ELR (cell line): ENCODE measurements around the gene MEIS3.

Experiments used
- DNase-seq: peaks from one replicate; pipeline ENCODE4 v3.0.0-alpha.2; 2015; ENCODE audit warnings: low read depth

The MEIS3 gene

GRCh38 chr19:47419030-47419783 lies at the start of gene MEIS3:
Gene MEIS3, minus strand, starts transcription at chr19:47419527. Its CDS starts 446 bp downstream, at chr19:47419081.
- no peak for DNase-seq

GRCh38 chr19:47467914-47468313 lies 48.6 kb upstream of the MEIS3 start:
- no peak for DNase-seq

GRCh38 chr19:47465957-47466356 lies 46.6 kb upstream of the MEIS3 start:
- no peak for DNase-seq

GRCh38 chr19:47464675-47465419 lies 45.5 kb upstream of the MEIS3 start:
- DNase-seq, result no peak

GRCh38 chr19:47461876-47462275 lies 42.5 kb upstream of the MEIS3 start:
- DNase-seq, result no peak

- no peak for DNase-seq
Measured at GRCh38 chr19:47459477-47459876, 40.1 kb upstream of the MEIS3 start.

GRCh38 chr19:47458672-47459071 lies 39.3 kb upstream of the MEIS3 start:
- DNase-seq, result no peak

- no peak for DNase-seq
Measured at GRCh38 chr19:47456721-47457474, 37.6 kb upstream of the MEIS3 start.

GRCh38 chr19:47450478-47450877 lies 31.2 kb upstream of the MEIS3 start:
- DNase-seq, result no peak

- no peak for DNase-seq
Measured at GRCh38 chr19:47448360-47448727, 29.0 kb upstream of the MEIS3 start.

GRCh38 chr19:47447470-47448359 lies 28.4 kb upstream of the MEIS3 start:
- peak; percentile 34 for DNase-seq

GRCh38 chr19:47446534-47447469 lies 27.5 kb upstream of the MEIS3 start:
- DNase-seq, result peak; percentile 15

- DNase-seq, result peak; percentile 28
Measured at GRCh38 chr19:47445937-47446402, 26.6 kb upstream of the MEIS3 start.

- no peak for DNase-seq
Measured at GRCh38 chr19:47445527-47445926, 26.2 kb upstream of the MEIS3 start.

GRCh38 chr19:47444388-47444821 lies 25.1 kb upstream of the MEIS3 start:
- DNase-seq, result no peak

- no peak for DNase-seq
Measured at GRCh38 chr19:47443331-47443730, 24.0 kb upstream of the MEIS3 start.

GRCh38 chr19:47438793-47439220 lies 19.5 kb upstream of the MEIS3 start:
- peak; percentile 23 for DNase-seq

GRCh38 chr19:47437500-47437899 lies 18.2 kb upstream of the MEIS3 start:
- no peak for DNase-seq

- DNase-seq, result peak; percentile 70
Measured at GRCh38 chr19:47436712-47437401, 17.5 kb upstream of the MEIS3 start.
